Stimulated activated CD8-positive, alpha-beta memory T cell treated with anti-CD3 and anti-CD28 coated beads, Interleukin-12 subunit alpha, Interleukin-12 subunit beta, amount 100 ng/mL, for 4 hours (primary cell): ENCODE results near the gene MALAT1.
"Not testable (repeated sequence)": the region's sequence is repeated elsewhere in the genome, so short reads cannot be mapped to it uniquely, and the experiment has no call there.

Source experiments
- DNase-seq: peaks from one replicate; pipeline ENCODE4 v3.0.0-alpha.2; 2020; ENCODE audit warnings: low read depth

The MALAT1 gene

DNA sequence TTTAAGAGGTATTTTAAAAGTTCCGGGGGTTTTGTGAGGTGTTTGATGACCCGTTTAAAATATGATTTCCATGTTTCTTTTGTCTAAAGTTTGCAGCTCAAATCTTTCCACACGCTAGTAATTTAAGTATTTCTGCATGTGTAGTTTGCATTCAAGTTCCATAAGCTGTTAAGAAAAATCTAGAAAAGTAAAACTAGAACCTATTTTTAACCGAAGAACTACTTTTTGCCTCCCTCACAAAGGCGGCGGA lies 193 bp upstream of the MALAT1 start:
- DNase-seq = no peak

DNA sequence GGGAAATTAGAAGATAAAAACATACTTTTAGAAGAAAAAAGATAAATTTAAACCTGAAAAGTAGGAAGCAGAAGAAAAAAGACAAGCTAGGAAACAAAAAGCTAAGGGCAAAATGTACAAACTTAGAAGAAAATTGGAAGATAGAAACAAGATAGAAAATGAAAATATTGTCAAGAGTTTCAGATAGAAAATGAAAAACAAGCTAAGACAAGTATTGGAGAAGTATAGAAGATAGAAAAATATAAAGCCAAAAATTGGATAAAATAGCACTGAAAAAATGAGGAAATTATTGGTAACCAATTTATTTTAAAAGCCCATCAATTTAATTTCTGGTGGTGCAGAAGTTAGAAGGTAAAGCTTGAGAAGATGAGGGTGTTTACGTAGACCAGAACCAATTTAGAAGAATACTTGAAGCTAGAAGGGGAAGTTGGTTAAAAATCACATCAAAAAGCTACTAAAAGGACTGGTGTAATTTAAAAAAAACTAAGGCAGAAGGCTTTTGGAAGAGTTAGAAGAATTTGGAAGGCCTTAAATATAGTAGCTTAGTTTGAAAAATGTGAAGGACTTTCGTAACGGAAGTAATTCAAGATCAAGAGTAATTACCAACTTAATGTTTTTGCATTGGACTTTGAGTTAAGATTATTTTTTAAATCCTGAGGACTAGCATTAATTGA lies 1.0 kb downstream of the MALAT1 start:
- no peak for DNase-seq

DNA sequence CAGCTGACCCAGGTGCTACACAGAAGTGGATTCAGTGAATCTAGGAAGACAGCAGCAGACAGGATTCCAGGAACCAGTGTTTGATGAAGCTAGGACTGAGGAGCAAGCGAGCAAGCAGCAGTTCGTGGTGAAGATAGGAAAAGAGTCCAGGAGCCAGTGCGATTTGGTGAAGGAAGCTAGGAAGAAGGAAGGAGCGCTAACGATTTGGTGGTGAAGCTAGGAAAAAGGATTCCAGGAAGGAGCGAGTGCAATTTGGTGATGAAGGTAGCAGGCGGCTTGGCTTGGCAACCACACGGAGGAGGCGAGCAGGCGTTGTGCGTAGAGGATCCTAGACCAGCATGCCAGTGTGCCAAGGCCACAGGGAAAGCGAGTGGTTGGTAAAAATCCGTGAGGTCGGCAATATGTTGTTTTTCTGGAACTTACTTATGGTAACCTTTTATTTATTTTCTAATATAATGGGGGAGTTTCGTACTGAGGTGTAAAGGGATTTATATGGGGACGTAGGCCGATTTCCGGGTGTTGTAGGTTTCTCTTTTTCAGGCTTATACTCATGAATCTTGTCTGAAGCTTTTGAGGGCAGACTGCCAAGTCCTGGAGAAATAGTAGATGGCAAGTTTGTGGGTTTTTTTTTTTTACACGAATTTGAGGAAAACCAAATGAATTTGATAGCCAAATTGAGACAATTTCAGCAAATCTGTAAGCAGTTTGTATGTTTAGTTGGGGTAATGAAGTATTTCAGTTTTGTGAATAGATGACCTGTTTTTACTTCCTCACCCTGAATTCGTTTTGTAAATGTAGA lies 1.7 kb downstream of the MALAT1 start:
- no peak for DNase-seq

DNA sequence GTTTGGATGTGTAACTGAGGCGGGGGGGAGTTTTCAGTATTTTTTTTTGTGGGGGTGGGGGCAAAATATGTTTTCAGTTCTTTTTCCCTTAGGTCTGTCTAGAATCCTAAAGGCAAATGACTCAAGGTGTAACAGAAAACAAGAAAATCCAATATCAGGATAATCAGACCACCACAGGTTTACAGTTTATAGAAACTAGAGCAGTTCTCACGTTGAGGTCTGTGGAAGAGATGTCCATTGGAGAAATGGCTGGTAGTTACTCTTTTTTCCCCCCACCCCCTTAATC lies 2.3 kb downstream of the MALAT1 start:
- no peak for DNase-seq

DNA sequence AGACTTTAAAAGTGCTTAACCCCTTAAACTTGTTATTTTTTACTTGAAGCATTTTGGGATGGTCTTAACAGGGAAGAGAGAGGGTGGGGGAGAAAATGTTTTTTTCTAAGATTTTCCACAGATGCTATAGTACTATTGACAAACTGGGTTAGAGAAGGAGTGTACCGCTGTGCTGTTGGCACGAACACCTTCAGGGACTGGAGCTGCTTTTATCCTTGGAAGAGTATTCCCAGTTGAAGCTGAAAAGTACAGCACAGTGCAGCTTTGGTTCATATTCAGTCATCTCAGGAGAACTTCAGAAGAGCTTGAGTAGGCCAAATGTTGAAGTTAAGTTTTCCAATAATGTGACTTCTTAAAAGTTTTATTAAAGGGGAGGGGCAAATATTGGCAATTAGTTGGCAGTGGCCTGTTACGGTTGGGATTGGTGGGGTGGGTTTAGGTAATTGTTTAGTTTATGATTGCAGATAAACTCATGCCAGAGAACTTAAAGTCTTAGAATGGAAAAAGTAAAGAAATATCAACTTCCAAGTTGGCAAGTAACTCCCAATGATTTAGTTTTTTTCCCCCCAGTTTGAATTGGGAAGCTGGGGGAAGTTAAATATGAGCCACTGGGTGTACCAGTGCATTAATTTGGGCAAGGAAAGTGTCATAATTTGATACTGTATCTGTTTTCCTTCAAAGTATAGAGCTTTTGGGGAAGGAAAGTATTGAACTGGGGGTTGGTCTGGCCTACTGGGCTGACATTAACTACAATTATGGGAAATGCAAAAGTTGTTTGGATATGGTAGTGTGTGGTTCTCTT lies 2.8 kb downstream of the MALAT1 start:
- DNase-seq = no peak

DNA sequence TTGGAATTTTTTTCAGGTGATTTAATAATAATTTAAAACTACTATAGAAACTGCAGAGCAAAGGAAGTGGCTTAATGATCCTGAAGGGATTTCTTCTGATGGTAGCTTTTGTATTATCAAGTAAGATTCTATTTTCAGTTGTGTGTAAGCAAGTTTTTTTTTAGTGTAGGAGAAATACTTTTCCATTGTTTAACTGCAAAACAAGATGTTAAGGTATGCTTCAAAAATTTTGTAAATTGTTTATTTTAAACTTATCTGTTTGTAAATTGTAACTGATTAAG lies 3.4 kb downstream of the MALAT1 start:
- no peak for DNase-seq

DNA sequence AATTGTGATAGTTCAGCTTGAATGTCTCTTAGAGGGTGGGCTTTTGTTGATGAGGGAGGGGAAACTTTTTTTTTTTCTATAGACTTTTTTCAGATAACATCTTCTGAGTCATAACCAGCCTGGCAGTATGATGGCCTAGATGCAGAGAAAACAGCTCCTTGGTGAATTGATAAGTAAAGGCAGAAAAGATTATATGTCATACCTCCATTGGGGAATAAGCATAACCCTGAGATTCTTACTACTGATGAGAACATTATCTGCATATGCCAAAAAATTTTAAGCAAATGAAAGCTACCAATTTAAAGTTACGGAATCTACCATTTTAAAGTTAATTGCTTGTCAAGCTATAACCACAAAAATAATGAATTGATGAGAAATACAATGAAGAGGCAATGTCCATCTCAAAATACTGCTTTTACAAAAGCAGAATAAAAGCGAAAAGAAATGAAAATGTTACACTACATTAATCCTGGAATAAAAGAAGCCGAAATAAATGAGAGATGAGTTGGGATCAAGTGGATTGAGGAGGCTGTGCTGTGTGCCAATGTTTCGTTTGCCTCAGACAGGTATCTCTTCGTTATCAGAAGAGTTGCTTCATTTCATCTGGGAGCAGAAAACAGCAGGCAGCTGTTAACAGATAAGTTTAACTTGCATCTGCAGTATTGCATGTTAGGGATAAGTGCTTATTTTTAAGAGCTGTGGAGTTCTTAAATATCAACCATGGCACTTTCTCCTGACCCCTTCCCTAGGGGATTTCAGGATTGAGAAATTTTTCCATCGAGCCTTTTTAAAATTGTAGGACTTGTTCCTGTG lies 3.9 kb downstream of the MALAT1 start:
- DNase-seq = no peak

DNA sequence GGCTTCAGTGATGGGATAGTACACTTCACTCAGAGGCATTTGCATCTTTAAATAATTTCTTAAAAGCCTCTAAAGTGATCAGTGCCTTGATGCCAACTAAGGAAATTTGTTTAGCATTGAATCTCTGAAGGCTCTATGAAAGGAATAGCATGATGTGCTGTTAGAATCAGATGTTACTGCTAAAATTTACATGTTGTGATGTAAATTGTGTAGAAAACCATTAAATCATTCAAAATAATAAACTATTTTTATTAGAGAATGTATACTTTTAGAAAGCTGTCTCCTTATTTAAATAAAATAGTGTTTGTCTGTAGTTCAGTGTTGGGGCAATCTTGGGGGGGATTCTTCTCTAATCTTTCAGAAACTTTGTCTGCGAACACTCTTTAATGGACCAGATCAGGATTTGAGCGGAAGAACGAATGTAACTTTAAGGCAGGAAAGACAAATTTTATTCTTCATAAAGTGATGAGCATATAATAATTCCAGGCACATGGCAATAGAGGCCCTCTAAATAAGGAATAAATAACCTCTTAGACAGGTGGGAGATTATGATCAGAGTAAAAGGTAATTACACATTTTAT lies 4.6 kb downstream of the MALAT1 start:
- no peak for DNase-seq

DNA sequence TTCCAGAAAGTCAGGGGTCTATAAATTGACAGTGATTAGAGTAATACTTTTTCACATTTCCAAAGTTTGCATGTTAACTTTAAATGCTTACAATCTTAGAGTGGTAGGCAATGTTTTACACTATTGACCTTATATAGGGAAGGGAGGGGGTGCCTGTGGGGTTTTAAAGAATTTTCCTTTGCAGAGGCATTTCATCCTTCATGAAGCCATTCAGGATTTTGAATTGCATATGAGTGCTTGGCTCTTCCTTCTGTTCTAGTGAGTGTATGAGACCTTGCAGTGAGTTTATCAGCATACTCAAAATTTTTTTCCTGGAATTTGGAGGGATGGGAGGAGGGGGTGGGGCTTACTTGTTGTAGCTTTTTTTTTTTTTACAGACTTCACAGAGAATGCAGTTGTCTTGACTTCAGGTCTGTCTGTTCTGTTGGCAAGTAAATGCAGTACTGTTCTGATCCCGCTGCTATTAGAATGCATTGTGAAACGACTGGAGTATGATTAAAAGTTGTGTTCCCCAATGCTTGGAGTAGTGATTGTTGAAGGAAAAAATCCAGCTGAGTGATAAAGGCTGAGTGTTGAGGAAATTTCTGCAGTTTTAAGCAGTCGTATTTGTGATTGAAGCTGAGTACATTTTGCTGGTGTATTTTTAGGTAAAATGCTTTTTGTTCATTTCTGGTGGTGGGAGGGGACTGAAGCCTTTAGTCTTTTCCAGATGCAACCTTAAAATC lies 5.3 kb downstream of the MALAT1 start:
- no peak for DNase-seq

DNA sequence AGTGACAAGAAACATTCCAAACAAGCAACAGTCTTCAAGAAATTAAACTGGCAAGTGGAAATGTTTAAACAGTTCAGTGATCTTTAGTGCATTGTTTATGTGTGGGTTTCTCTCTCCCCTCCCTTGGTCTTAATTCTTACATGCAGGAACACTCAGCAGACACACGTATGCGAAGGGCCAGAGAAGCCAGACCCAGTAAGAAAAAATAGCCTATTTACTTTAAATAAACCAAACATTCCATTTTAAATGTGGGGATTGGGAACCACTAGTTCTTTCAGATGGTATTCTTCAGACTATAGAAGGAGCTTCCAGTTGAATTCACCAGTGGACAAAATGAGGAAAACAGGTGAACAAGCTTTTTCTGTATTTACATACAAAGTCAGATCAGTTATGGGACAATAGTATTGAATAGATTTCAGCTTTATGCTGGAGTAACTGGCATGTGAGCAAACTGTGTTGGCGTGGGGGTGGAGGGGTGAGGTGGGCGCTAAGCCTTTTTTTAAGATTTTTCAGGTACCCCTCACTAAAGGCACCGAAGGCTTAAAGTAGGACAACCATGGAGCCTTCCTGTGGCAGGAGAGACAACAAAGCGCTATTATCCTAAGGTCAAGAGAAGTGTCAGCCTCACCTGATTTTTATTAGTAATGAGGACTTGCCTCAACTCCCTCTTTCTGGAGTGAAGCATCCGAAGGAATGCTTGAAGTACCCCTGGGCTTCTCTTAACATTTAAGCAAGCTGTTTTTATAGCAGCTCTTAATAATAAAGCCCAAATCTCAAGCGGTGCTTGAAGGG lies 6.0 kb downstream of the MALAT1 start:
- no peak for DNase-seq

DNA sequence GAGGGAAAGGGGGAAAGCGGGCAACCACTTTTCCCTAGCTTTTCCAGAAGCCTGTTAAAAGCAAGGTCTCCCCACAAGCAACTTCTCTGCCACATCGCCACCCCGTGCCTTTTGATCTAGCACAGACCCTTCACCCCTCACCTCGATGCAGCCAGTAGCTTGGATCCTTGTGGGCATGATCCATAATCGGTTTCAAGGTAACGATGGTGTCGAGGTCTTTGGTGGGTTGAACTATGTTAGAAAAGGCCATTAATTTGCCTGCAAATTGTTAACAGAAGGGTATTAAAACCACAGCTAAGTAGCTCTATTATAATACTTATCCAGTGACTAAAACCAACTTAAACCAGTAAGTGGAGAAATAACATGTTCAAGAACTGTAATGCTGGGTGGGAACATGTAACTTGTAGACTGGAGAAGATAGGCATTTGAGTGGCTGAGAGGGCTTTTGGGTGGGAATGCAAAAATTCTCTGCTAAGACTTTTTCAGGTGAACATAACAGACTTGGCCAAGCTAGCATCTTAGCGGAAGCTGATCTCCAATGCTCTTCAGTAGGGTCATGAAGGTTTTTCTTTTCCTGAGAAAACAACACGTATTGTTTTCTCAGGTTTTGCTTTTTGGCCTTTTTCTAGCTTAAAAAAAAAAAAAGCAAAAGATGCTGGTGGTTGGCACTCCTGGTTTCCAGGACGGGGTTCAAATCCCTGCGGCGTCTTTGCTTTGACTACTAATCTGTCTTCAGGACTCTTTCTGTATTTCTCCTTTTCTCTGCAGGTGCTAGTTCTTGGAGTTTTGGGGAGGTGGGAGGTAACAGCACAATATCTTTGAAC lies 6.8 kb downstream of the MALAT1 start:
- no peak for DNase-seq

DNA sequence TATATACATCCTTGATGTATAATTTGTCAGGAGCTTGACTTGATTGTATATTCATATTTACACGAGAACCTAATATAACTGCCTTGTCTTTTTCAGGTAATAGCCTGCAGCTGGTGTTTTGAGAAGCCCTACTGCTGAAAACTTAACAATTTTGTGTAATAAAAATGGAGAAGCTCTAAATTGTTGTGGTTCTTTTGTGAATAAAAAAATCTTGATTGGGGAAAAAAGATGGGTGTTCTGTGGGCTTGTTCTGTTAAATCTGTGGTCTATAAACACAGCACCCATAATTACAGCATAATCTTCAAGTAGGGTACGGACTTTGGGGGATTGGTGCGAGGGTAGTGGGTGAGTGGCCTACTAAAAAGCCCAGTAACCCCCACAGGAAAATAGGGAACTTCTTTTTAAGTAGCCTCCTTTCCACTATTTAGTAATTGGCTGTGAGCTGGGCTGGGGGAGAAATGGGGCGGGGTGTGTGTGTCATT lies 7.5 kb downstream of the MALAT1 start:
- no peak for DNase-seq

DNA sequence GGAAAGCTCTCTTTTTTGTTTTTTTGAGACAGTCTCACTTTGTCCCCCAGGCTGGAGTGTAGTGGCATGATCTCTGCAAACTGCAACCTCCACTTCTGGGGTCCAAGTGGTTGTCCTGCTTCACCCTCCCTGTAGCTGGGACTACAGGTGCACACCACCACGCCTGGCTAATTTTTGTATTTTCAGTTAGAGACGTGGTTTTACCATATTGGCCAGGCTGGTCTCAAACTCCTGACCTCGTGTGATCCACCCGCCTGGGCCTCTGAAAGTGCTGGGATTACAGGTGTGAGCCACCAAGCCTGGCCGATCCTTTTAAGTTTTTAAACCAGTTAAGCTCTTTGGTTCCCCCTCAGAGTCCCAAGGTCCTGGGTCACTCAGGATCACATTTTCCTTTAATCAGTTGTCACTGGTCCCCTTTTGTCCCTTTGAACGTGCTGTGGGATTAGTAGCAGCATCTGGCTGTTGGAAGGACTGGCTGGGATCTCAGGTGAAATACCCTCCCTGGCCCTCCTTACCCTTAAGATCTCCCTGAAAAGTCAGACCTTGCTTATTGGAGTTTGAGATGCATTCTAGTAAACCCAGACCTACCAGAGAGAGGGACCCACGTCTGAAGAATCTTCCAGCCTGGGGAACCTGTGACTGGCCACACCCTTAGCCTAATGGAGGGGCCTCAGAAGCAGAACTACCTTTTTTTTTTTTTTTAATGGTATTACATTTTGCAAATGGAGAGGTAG lies 8.1 kb downstream of the MALAT1 start:
- DNase-seq = no peak

DNA sequence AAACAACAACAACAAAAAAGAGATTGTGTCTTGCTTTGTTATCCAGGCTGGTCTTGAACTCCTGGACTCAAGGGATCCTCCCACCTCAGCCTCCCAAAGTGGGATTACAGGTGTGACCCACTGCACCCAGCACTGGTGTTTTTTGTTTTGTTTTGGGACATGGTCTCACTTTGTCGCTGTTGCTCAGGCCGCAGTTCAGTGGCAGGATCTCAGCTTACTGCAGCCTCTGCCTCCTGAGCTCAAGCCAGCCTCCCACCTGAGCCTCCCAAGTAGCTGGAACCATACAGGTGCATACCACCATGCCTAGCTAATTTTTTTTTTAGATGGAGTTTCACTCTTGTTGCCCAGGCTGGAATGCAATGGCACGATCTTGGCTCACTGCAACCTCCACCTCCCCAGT lies 13.5 kb downstream of the MALAT1 start:
- not testable (repeated sequence) for DNase-seq

DNA sequence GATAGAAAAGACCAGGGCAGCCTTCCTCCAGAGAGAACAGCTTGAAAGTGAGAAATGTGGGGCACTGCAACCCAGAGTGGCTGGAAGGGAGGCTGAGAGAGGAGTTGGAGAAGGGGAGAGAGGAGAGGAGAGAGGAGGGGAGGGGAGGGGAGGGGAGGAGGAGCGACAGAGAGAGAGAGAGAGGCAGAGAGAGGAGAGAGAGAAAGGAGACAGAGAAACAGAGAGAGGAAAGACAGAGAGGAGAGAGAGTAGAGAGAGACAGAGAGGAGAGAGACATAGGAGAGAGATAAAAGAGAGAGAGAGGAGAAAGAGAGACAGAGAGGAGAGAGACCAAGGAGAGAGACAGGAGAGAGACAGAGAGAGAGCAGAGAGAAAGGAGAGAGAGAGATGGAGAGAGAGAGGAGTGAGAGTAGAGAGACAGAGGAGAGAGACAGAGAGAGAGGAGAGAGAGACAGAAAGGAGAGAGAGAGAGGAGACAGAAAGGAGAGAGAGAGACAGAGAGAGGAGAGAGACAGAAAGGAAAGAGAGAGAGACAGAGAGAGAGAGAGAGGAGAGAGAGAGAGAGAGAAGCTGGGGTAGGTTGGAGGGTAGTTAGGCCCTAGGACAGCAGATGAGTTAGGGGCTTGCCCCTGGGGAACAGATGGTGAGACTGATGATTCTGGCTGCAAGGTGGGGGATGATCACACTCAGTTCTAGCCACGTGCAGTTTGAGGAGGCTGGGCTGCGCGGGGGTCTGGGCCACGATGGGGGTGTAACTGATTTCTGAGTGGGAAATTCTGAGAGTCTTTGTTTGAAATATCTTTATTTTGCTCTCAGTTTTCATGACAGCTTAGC lies 17.5 kb downstream of the MALAT1 start:
- no peak for DNase-seq

DNA sequence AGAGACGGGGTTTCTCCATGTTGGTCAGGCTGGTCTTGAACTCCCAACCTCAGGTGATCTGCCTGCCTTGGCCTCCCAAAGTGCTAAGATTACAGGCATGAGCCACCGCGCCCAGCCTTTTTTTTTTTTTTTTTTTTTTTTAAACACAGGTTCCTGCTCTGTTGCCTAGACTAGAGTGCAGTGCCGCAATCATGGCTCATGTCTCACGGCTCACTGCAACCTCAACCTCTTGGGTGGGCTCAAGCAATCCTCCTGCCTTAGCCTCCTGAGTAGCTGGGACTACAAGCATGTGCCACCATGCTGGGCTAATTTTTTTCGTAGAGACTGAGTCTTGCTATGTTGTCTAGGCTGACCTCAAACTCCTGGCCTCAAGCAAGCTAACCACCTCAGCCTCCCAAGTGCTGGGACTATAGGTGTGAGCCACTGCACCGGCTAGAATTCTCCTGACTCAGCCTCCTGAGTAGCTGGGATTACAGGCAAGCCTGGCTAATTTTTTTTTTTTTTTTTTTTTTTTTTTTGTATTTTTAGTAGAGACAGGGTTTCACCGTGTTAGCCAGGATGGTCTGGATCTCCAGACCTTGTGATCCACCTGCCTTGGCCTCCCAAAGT lies 20.2 kb downstream of the MALAT1 start:
- DNase-seq = not testable (repeated sequence)

DNA sequence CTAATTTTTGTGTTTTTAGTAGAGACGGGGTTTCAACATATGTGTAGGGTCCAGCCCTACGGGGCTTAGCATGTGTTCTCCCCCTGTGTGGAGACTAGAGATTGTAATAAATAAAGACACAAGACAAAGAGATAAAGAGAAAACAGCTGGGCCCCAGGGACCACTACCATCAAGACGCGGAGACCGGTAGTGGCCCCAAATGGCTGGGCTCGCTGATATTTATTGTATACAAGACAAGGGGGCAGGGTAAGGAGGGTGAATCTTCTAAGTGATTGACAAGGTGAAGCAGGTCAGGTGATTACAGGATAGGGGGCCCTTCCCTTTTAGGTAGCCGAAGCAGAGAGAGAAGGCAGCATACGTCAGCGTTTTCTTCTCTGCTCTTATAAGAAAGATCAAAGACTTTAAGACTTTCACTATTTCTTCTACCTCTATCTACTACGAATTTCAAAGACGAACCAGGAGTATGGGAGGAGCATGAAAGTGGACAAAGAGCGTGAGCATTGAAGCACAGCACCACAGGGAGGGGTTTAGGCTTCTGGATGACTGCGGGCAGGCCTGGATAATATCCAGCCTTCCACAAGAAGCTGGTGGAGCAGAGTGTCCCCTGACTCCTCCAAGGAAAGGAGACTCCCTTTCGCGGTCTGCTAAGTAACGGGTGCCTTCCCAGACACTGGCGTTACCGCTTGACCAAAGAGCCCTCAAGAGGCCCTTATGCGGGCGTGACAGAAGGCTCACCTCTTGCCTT lies 23.1 kb downstream of the MALAT1 start:
- DNase-seq = not testable (repeated sequence)
